ENCODE results near the gene ATAD3A.
A peak's percentile ranks its signal among the peaks of the same experiment; 100 is the strongest.

ATAD3A gene

DNA sequence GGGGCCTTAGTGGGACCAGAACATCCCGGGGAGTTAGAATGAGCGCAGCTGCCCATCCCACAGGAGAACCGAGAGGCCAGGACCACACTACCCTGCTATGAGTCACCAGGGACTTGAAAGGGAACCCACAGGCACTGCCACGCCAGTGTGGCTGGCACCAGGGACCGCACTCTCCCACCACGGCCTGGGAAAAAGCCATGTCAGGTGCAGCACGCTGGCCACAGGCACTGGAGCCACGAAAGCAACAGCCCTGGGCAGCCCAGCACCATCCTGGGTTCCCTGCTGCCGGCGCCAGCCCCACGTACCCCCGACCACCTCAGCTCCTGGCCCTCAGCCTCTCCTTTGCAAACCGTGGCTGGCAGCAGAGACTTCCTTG is 42.6 kb downstream of the ATAD3A start:
- no peaks in the 10 kb centered on the region; the same call in 1 of the 2 replicates for H3K4me1 ChIP-seq (ENCODE audit: control insufficient read depth, insufficient read depth, low read length)
- ChIA-PET CTCF (interaction anchor here (0.6 to 0.9 kb wide), 3 partner anchors 111 to 434 kb away, joined by 3 to 4 read pairs (median 3); no protein-coding TSS in a partner anchor), POLR2A (no interaction called here)
- no peak overlapping the region for H3K4me3 ChIP-seq (ENCODE audit: low read depth, low read length)
- peak overlapping the region; percentile 12; the same call in 1 of the 2 replicates for H3K27ac ChIP-seq (ENCODE audit: extremely low read depth, low read depth, low read length)
- peaks cover 0 to 38% of the 10 kb centered on the region in 2 experiments; a peak in 2 of 3 replicates for H3K36me3 ChIP-seq (ENCODE audit: control insufficient read depth in 2 of 2, insufficient read depth in 1 of 2, low read length in 2 of 2)
- no peaks in the 10 kb centered on the region for H3K9me3 ChIP-seq (ENCODE audit: control insufficient read depth, insufficient read depth, low read depth, low read length)
- no peak for TF ChIP-seq ZNF549 (tag by site-specific recombination; IDR thresholded peaks at IDR 0.05)
- TF ChIP-seq ZFP41 (tag by site-specific recombination; IDR thresholded peaks at IDR 0.05; ENCODE audit: borderline replicate concordance), result no peak
- TF ChIP-seq ZNF174 (tag by site-specific recombination; IDR thresholded peaks at IDR 0.05), result no peak
- TF ChIP-seq, protein P1, sequence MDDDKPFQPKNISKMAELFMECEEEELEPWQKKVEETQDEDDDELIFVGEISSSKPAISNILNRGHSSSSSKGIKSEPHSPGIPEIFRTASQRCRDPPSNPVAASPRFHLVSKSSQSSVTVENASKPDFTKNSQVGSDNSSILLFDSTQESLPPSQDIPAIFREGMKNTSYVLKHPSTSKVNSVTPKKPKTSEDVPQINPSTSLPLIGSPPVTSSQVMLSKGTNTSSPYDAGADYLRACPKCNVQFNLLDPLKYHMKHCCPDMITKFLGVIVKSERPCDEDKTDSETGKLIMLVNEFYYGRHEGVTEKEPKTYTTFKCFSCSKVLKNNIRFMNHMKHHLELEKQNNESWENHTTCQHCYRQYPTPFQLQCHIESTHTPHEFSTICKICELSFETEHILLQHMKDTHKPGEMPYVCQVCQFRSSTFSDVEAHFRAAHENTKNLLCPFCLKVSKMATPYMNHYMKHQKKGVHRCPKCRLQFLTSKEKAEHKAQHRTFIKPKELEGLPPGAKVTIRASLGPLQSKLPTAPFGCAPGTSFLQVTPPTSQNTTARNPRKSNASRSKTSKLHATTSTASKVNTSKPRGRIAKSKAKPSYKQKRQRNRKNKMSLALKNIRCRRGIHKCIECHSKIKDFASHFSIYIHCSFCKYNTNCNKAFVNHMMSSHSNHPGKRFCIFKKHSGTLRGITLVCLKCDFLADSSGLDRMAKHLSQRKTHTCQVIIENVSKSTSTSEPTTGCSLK (tag by site-specific recombination; IDR thresholded peaks at IDR 0.05), result no peak
- no peak for TF ChIP-seq ZFP37 (tag by site-specific recombination; IDR thresholded peaks at IDR 0.05)
- no peak for TF ChIP-seq PRDM1 (tag by site-specific recombination; IDR thresholded peaks at IDR 0.05)
- no peak for TF ChIP-seq ZNF518A (tag by site-specific recombination; conservative IDR thresholded peaks at IDR 0.05; ENCODE audit: low read depth)
- 0 out of 2 replicates have a peak, but pooled peaks have one; percentile 39 for TF ChIP-seq ZNF169 (tag by site-specific recombination; IDR thresholded peaks at IDR 0.05)
- TF ChIP-seq, protein P2, sequence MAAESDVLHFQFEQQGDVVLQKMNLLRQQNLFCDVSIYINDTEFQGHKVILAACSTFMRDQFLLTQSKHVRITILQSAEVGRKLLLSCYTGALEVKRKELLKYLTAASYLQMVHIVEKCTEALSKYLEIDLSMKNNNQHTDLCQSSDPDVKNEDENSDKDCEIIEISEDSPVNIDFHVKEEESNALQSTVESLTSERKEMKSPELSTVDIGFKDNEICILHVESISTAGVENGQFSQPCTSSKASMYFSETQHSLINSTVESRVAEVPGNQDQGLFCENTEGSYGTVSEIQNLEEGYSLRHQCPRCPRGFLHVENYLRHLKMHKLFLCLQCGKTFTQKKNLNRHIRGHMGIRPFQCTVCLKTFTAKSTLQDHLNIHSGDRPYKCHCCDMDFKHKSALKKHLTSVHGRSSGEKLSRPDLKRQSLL (tag by site-specific recombination; IDR thresholded peaks at IDR 0.05), result no peak
- TF ChIP-seq ZNF146 (tag by site-specific recombination; IDR thresholded peaks at IDR 0.05), result no peak
- TF ChIP-seq ZNF473 (tag by site-specific recombination; IDR thresholded peaks at IDR 0.05), result no peak
- no peak for TF ChIP-seq ZNF175 (tag by site-specific recombination; IDR thresholded peaks at IDR 0.05)
- no peak for TF ChIP-seq ZNF785 (tag by site-specific recombination; IDR thresholded peaks at IDR 0.05)
- TF ChIP-seq ZNF670 (tag by site-specific recombination; IDR thresholded peaks at IDR 0.05; ENCODE audit: low read depth), result no peak
- TF ChIP-seq ZNF626 (tag by site-specific recombination; IDR thresholded peaks at IDR 0.05), result no peak
- TF ChIP-seq SCRT2 (tag by site-specific recombination; IDR thresholded peaks at IDR 0.05), result peak; percentile 48; the same call in 1 of the 2 replicates
- TF ChIP-seq ZBTB48 (tag by site-specific recombination; IDR thresholded peaks at IDR 0.05), result peak; percentile 52; the same call in 1 of the 2 replicates
- TF ChIP-seq IKZF3 (tag by site-specific recombination; IDR thresholded peaks at IDR 0.05), result no peak
- TF ChIP-seq ZNF211 (tag by site-specific recombination; IDR thresholded peaks at IDR 0.05; ENCODE audit: low read depth), result no peak
- TF ChIP-seq ZNF561 (tag by site-specific recombination; IDR thresholded peaks at IDR 0.05; ENCODE audit: borderline replicate concordance), result no peak
- peak; percentile 66; the same call in 1 of the 2 replicates for TF ChIP-seq ZNF600 (tag by site-specific recombination; IDR thresholded peaks at IDR 0.05)
- TF ChIP-seq, protein P3, sequence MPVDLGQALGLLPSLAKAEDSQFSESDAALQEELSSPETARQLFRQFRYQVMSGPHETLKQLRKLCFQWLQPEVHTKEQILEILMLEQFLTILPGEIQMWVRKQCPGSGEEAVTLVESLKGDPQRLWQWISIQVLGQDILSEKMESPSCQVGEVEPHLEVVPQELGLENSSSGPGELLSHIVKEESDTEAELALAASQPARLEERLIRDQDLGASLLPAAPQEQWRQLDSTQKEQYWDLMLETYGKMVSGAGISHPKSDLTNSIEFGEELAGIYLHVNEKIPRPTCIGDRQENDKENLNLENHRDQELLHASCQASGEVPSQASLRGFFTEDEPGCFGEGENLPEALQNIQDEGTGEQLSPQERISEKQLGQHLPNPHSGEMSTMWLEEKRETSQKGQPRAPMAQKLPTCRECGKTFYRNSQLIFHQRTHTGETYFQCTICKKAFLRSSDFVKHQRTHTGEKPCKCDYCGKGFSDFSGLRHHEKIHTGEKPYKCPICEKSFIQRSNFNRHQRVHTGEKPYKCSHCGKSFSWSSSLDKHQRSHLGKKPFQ (tag by site-specific recombination; IDR thresholded peaks at IDR 0.05), result no peak
- TF ChIP-seq ZNF585B (tag by site-specific recombination; IDR thresholded peaks at IDR 0.05), result no peak
- TF ChIP-seq ZNF692 (tag by site-specific recombination; IDR thresholded peaks at IDR 0.05), result no peak
- TF ChIP-seq ZNF157 (tag by site-specific recombination; IDR thresholded peaks at IDR 0.05), result no peak
- TF ChIP-seq ZNF239 (tag by site-specific recombination; IDR thresholded peaks at IDR 0.05), result no peak
